ENCODE data around the gene EXOC2.

The EXOC2 gene

GRCh38 chr6:518218-518617 lies 174.7 kb downstream of the EXOC2 start:
- no peak for DNase-seq

GRCh38 chr6:516213-516612 lies 176.7 kb downstream of the EXOC2 start:
- DNase-seq = no peak

- DNase-seq = no peak
Observed at GRCh38 chr6:515267-515666, 177.7 kb downstream of the EXOC2 start.

GRCh38 chr6:514396-514978 lies 178.5 kb downstream of the EXOC2 start:
- no peak for DNase-seq

GRCh38 chr6:513961-514360 lies 179.0 kb downstream of the EXOC2 start:
- DNase-seq = no peak

- no peak for DNase-seq
Observed at GRCh38 chr6:513058-513457, 179.9 kb downstream of the EXOC2 start.

- DNase-seq = no peak
Observed at GRCh38 chr6:511488-512137, 181.3 kb downstream of the EXOC2 start.

- no peak for DNase-seq
Observed at GRCh38 chr6:509676-510075, 183.3 kb downstream of the EXOC2 start.

GRCh38 chr6:508614-509013 lies 184.3 kb downstream of the EXOC2 start:
- DNase-seq = no peak

GRCh38 chr6:508006-508405 lies 184.9 kb downstream of the EXOC2 start:
- DNase-seq = no peak

GRCh38 chr6:506920-507622 lies 185.9 kb downstream of the EXOC2 start:
- DNase-seq = no peak

- no peak for DNase-seq
Observed at GRCh38 chr6:506508-506907, 186.4 kb downstream of the EXOC2 start.

- no peak for DNase-seq
Observed at GRCh38 chr6:505374-505773, 187.6 kb downstream of the EXOC2 start.

- no peak for DNase-seq
Observed at GRCh38 chr6:504446-504980, 188.4 kb downstream of the EXOC2 start.

GRCh38 chr6:503610-504362 lies 189.2 kb downstream of the EXOC2 start:
- DNase-seq = no peak

- no peak for DNase-seq
Observed at GRCh38 chr6:502761-503160, 190.2 kb downstream of the EXOC2 start.

- DNase-seq = no peak
Observed at GRCh38 chr6:501891-502601, 190.9 kb downstream of the EXOC2 start.

- DNase-seq = no peak
Observed at GRCh38 chr6:499617-500016, 193.3 kb downstream of the EXOC2 start.

- DNase-seq = peak; percentile 20
Observed at GRCh38 chr6:498795-499231, 194.1 kb downstream of the EXOC2 start.

GRCh38 chr6:497258-497657 lies 195.7 kb downstream of the EXOC2 start:
- DNase-seq = no peak

- no peak for DNase-seq
Observed at GRCh38 chr6:496649-497048, 196.3 kb downstream of the EXOC2 start.

- DNase-seq = no peak
Observed at GRCh38 chr6:494394-494793, 198.5 kb downstream of the EXOC2 start.

- DNase-seq = no peak
Observed at GRCh38 chr6:493840-494239, 199.1 kb downstream of the EXOC2 start.
